HG03039 (cell line): ENCODE measurements around the gene CSTF2.

Experiments used
- ATAC-seq: cut with Tn5 transposase; IDR thresholded peaks from one replicate; pipeline ENCODE4 v1.9.1; 2021; ENCODE audit warnings: mild to moderate bottlenecking, moderate library complexity; ENCODE audit not compliant: unreplicated experiment

Gene CSTF2

DNA sequence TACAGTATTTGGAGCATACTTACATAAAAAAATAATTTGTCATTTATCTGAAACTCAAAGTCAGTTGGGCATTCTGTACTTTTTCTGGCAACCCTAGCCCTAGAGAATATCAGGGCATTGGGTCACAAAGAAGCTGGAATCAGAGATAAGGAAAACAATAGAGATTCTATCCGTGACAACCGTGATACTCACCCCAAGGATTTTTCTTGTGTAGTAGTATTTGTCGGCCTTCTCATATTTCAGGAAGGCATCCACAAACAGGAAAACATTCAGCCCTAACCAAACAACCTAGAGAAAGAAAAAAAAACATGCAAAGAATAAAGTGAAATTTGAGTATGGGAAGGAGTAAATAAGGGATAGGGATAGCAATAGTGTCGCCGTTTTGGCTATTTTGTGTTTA is 50.3 kb downstream of the CSTF2 start:
- ATAC-seq, result no peak

DNA sequence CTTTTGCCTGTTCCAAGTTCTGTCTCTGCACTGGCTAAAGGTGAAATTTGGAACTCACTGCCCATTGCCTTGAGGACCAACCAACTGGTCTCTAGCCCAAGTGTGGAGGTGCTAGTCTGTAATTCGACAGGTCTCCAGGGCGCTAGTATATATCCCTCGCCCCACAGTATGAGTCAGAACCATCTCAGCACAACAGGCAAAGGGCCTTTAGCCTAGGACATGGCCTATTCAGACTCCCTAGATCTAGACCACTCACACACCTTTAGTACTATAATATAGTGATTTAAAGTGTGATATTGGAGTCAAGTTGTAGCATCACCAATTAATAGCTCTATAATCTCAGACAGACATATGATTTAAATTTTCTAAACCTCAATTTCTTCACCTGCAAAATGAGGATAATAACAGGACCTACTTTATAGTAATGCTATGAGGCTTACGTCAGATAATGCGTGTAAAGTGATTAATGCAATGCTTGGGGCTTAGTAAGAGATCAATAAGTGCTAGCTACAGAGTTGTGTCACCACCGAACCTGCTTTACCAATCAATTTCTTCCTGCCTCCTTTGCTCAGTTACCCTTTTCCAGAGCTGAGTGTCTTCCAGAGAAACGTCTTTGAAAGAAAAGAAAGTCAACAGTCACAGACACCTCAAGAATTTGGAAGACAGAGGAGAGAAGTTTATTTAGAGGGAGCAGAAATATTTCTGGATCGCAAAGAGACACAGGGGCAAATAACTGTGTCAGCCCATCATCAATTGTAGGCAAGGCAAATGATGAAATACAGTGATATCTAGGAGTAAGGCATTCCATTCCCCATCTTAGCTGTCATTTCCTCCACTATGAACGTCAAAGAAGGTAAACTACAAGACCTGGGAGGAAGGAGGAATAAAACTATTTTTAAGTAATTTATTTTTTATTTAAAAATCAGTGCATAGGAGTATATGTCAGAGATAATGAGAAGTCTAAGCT is 51.7 kb downstream of the CSTF2 start:
- no peak for ATAC-seq

DNA sequence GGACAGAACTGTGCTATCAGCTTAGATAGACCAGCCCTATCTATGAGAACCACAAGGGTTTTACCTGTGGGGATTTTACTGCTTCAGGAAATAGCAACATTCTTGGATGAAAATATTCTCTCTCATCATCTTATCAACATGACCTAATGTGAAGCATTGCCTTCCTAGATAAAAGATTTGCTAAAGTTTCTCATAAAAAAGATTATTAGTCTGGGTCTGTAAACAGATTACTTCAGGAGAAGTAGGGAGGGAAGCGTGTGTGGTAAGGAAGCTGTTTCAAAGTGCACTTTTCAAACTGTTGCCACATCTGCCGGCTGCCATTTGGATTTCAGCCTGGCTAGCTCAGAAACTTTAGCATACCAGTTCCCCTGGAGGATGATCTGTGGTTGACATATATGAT is 54.1 kb downstream of the CSTF2 start, which contains the start of gene NOX1:
Gene NOX1 (minus strand): TSS at position 35 of the 400 bp plus-strand sequence. CDS start 220 bp downstream, outside the sequence.
- no peak for ATAC-seq

DNA sequence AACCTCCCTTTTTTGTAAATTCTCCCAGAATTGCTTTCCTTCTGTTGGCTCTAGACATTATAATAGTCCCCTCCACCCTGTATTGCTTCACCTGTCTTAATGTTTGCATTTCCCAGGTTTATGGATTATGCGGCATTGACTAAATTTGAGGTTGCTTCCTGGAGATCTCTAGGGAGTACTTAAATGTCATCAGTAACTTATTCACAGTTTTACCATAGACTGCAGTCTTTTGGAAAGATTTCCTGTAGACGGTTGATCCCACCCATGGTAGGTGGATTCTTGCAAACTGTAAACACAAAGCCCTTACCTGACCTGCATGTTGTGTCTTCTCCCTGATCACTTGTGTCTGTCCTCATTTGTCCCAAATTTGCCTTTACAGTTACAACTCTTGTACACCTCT is 60.2 kb downstream of the CSTF2 start:
- no peak for ATAC-seq

DNA sequence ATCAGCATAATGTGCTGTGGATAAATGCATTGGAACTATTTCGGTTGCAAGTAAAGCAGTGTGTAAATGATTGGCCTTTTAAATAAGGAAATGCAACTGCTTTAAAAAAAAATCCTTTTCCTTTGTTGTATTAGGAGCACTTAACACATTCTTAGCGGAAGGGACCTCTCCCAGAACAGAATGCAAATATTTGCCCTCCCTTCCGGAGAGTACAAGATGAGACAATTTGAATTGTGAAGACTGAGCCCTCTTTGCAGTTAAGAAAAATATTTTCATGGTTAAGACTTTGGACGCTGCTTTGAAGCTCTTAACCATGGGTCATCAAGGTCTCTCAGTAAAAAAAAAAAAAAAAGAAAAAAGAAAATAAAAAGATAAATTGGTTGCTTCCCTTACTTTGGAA is 63.5 kb downstream of the CSTF2 start:
- no peak for ATAC-seq
